Smooth muscle cell of the brain vasculature (primary cell): ENCODE results near the gene SMOC2.

Experiments
- DNase-seq: peaks from one replicate; pipeline ENCODE4 v3.0.0-alpha.2; 2012; ENCODE audit warnings: low read depth, low spot score

The SMOC2 gene

GRCh38 chr6:168442646-168443045 is 1.7 kb downstream of the SMOC2 start:
- no peak for DNase-seq

GRCh38 chr6:168447282-168447681 is 6.3 kb downstream of the SMOC2 start:
- no peak for DNase-seq

GRCh38 chr6:168447700-168448099 is 6.7 kb downstream of the SMOC2 start:
- DNase-seq: no peak

- DNase-seq: no peak
Measured at GRCh38 chr6:168448243-168448855, 7.4 kb downstream of the SMOC2 start.

- no peak for DNase-seq
Measured at GRCh38 chr6:168450917-168451316, 9.9 kb downstream of the SMOC2 start.

GRCh38 chr6:168451805-168452517 is 11.0 kb downstream of the SMOC2 start:
- DNase-seq: no peak

- no peak for DNase-seq
Measured at GRCh38 chr6:168452685-168453377, 11.8 kb downstream of the SMOC2 start.

- no peak for DNase-seq
Measured at GRCh38 chr6:168455847-168456530, 15.0 kb downstream of the SMOC2 start.

- no peak for DNase-seq
Measured at GRCh38 chr6:168456907-168457652, 16.1 kb downstream of the SMOC2 start.

GRCh38 chr6:168457653-168457934 is 16.6 kb downstream of the SMOC2 start:
- DNase-seq: no peak

- DNase-seq: no peak
Measured at GRCh38 chr6:168458101-168458500, 17.1 kb downstream of the SMOC2 start.

GRCh38 chr6:168459572-168459971 is 18.6 kb downstream of the SMOC2 start:
- DNase-seq: no peak

GRCh38 chr6:168462289-168462853 is 21.4 kb downstream of the SMOC2 start:
- no peak for DNase-seq

GRCh38 chr6:168464546-168464945 is 23.6 kb downstream of the SMOC2 start:
- DNase-seq: no peak

- no peak for DNase-seq
Measured at GRCh38 chr6:168468045-168468444, 27.1 kb downstream of the SMOC2 start.

- DNase-seq: no peak
Measured at GRCh38 chr6:168469521-168469920, 28.5 kb downstream of the SMOC2 start.

- no peak for DNase-seq
Measured at GRCh38 chr6:168469926-168470325, 28.9 kb downstream of the SMOC2 start.

- DNase-seq: no peak
Measured at GRCh38 chr6:168472363-168472762, 31.4 kb downstream of the SMOC2 start.

GRCh38 chr6:168473197-168473596 is 32.2 kb downstream of the SMOC2 start:
- no peak for DNase-seq

- no peak for DNase-seq
Measured at GRCh38 chr6:168475188-168476013, 34.4 kb downstream of the SMOC2 start.

- DNase-seq: no peak
Measured at GRCh38 chr6:168479421-168479820, 38.4 kb downstream of the SMOC2 start.
